OCI-LY1 (cell line): ENCODE results near the gene ALPK1.

Experiments
- H2AFZ ChIP-seq: fragments of 200-600 bp; sonication (generic), shearing (Covaris generic); 2 replicates; pipeline ENCODE4 v1.6.0; 2014; ENCODE audit warnings: antibody characterized with exemption, mild to moderate bottlenecking, low read length
- H3F3A ChIP-seq: fragments of 200-600 bp; sonication (generic), shearing (Covaris generic); 2 replicates; pipeline ENCODE4 v1.6.0; 2014; ENCODE audit warnings: mild to moderate bottlenecking, antibody characterized with exemption, low read length, moderate library complexity; ENCODE audit not compliant: insufficient read depth
- H3K27ac ChIP-seq: fragments of 200-600 bp; sonication (generic); 2 replicates; pipeline ENCODE4 v1.5.1; 2014; ENCODE audit warnings: low read length, mixed run types, mild to moderate bottlenecking, low read depth; ENCODE audit not compliant: poor library complexity, severe bottlenecking
- H3K27me3 ChIP-seq: fragments of 200-600 bp; sonication (generic); 2 replicates; pipeline ENCODE4 v1.6.0; 2014; ENCODE audit warnings: antibody characterized with exemption, mild to moderate bottlenecking, low read length, moderate library complexity; ENCODE audit not compliant: insufficient read depth
- H3K36me3 ChIP-seq: fragments of 200-600 bp; sonication (generic); 2 replicates; pipeline ENCODE4 v1.6.1; 2014; ENCODE audit warnings: mild to moderate bottlenecking, antibody characterized with exemption, low read length, moderate library complexity, mixed read lengths; ENCODE audit not compliant: insufficient read depth
- H3K4me1 ChIP-seq: fragments of 200-600 bp; sonication (generic); 2 replicates; pipeline ENCODE4 v1.5.1; 2014; ENCODE audit warnings: mild to moderate bottlenecking, low read length, moderate library complexity; ENCODE audit not compliant: insufficient read depth, severe bottlenecking
- H3K4me2 ChIP-seq: fragments of 200-600 bp; sonication (generic), shearing (Covaris generic); 2 replicates; pipeline ENCODE4 v1.6.1; 2014; ENCODE audit warnings: low read length
- H3K4me3 ChIP-seq: fragments of 200-600 bp; sonication (generic); 2 replicates; pipeline ENCODE4 v1.5.1; 2014; ENCODE audit warnings: low read length, low read depth, mild to moderate bottlenecking, mixed read lengths; ENCODE audit not compliant: poor library complexity, severe bottlenecking
- H3K79me2 ChIP-seq: fragments of 200-600 bp; shearing (Covaris generic); 2 replicates; pipeline ENCODE4 v1.6.1; 2016; ENCODE audit warnings: mixed run types, low read length, mixed read lengths; ENCODE audit not compliant: insufficient read depth
- H3K9ac ChIP-seq: fragments of 200-600 bp; sonication (generic), shearing (Covaris generic); 2 replicates; pipeline ENCODE4 v1.6.1; 2014; ENCODE audit warnings: mild to moderate bottlenecking, low read length, mixed read lengths
- H3K9me2 ChIP-seq: fragments of 200-600 bp; sonication (generic), shearing (Covaris generic); 2 replicates; pipeline ENCODE4 v1.6.1; 2014; ENCODE audit warnings: low read depth, mild to moderate bottlenecking, low read length, mixed read lengths
- H3K9me3 ChIP-seq: fragments of 200-600 bp; shearing (Covaris generic); 2 replicates; pipeline ENCODE4 v1.6.1; 2014; ENCODE audit warnings: low read length, mixed read lengths
- H4K20me1 ChIP-seq: fragments of 200-600 bp; sonication (generic), shearing (Covaris generic); 2 replicates; pipeline ENCODE4 v1.6.0; 2016; ENCODE audit warnings: mild to moderate bottlenecking, low read length; ENCODE audit not compliant: insufficient read depth
- EZH2 ChIP-seq: fragments of 200-600 bp; sonication (generic), shearing (Covaris generic); IDR thresholded peaks from 2 replicates; pipeline ENCODE4 v1.8.0; 2017; ENCODE audit warnings: borderline replicate concordance, mixed run types, mild to moderate bottlenecking, antibody characterized with exemption, low read length, moderate library complexity, mixed read lengths
- TF ChIP-seq, protein P1 (sequence below): fragments of 200-600 bp; sonication (generic), shearing (Covaris generic); IDR thresholded peaks from 2 replicates; pipeline ENCODE4 v1.5.1; 2017; ENCODE audit warnings: mild to moderate bottlenecking, antibody characterized with exemption, low read length, moderate library complexity, mixed read lengths

ALPK1 gene

DNA sequence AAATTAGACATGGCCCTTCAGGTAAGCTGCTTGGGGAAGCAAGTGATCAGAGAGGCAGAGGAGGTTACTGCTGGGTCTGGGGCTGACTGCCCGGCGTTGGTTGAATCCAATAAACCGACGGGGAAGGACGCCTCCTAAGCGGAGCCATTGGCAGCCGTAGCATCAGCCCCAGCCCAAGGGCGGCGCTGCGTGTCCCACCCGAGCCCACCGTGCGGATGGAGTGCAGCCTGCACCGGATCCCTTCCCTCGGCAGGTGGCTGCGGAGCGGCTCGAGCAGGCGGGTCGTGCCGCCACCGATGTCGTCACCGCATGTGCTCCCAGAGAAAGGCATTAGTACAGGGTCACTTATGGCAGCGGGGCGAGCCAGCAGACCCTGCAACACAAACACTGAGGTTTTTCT lies 82.1 kb downstream of the ALPK1 start:
- no peaks in the 10 kb centered on the region for H3K9me2 ChIP-seq
- TF ChIP-seq, protein P1, sequence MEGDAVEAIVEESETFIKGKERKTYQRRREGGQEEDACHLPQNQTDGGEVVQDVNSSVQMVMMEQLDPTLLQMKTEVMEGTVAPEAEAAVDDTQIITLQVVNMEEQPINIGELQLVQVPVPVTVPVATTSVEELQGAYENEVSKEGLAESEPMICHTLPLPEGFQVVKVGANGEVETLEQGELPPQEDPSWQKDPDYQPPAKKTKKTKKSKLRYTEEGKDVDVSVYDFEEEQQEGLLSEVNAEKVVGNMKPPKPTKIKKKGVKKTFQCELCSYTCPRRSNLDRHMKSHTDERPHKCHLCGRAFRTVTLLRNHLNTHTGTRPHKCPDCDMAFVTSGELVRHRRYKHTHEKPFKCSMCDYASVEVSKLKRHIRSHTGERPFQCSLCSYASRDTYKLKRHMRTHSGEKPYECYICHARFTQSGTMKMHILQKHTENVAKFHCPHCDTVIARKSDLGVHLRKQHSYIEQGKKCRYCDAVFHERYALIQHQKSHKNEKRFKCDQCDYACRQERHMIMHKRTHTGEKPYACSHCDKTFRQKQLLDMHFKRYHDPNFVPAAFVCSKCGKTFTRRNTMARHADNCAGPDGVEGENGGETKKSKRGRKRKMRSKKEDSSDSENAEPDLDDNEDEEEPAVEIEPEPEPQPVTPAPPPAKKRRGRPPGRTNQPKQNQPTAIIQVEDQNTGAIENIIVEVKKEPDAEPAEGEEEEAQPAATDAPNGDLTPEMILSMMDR, result no peak
- TF ChIP-seq EZH2, result no peak
- H3K4me3 ChIP-seq, result no peak overlapping the region
- H2AFZ ChIP-seq, result no peak overlapping the region
- no peak overlapping the region for H3K27ac ChIP-seq
- no peaks in the 10 kb centered on the region for H3K9me3 ChIP-seq
- H4K20me1 ChIP-seq, result no peaks in the 10 kb centered on the region
- no peaks in the 10 kb centered on the region for H3F3A ChIP-seq
- no peaks in the 10 kb centered on the region for H3K36me3 ChIP-seq
- no peak overlapping the region for H3K9ac ChIP-seq
- no peaks in the 10 kb centered on the region for H3K4me1 ChIP-seq
- H3K27me3 ChIP-seq, result no peaks in the 10 kb centered on the region
- no peaks in the 10 kb centered on the region for H3K79me2 ChIP-seq
- H3K4me2 ChIP-seq, result no peak overlapping the region

DNA sequence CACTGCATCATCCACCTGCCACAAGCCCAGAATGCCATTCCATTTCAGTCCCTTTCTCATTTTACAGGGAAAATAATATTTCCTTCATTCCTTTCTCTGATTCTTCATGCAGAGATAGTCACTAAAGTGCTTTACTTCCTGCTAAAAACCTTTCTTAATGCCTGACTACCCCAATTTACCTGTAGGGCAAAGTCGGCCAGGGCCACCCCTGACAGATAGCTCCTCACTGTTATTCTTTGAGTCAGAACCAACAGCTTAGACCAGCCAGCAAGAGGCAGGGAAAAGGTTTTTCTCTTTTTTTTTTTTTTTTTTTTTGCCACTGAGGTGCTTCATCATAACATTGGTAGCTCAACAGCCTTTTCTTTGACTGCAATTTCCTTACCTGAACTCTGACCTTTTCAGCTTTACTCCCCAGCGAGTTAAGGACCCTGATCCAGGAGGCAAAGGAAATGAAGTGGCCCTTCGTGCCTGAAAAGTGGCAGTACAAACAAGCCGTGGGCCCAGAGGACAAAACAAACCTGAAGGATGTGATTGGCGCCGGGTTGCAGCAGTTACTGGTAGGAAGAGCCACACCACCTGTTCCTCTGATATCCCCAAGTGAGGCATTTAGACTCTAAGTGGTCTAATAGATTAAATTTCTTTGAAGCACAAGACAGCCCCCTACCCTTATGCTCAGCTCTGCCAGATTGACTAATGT lies 85.0 kb downstream of the ALPK1 start:
- TF ChIP-seq, protein P1, result no peak
- TF ChIP-seq EZH2, result no peak
- H3K27me3 ChIP-seq, result no peaks in the 10 kb centered on the region
- no peak overlapping the region for H3K9ac ChIP-seq
- H3K9me3 ChIP-seq, result no peaks in the 10 kb centered on the region
- no peaks in the 10 kb centered on the region for H4K20me1 ChIP-seq
- H3K4me3 ChIP-seq, result no peak overlapping the region
- no peaks in the 10 kb centered on the region for H3K4me1 ChIP-seq
- H3K27ac ChIP-seq, result no peak overlapping the region
- no peak overlapping the region for H2AFZ ChIP-seq
- no peaks in the 10 kb centered on the region for H3F3A ChIP-seq
- H3K79me2 ChIP-seq, result no peaks in the 10 kb centered on the region
- no peaks in the 10 kb centered on the region for H3K36me3 ChIP-seq
- H3K4me2 ChIP-seq, result no peak overlapping the region
- no peaks in the 10 kb centered on the region for H3K9me2 ChIP-seq

DNA sequence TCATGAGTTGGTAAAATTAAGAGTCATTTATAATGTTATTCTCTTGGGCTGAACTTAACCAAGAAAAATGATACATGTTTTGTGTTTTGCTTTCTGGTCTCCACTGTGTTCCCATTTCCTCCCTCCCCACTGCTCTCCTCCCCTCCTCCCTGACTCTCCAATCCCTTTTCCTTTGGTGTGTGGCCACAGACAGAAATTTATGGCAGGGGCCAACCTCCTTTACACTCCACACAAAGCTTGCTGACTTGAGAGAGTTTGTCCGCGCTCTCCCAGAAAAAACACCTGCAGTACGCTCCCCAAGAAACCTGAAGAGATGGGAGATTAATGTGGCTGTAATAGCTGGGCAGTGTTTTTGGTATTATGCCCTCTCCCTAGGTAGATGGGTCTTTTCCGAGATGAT lies 88.9 kb downstream of the ALPK1 start:
- H2AFZ ChIP-seq, result no peak overlapping the region
- no peak overlapping the region for H3K27ac ChIP-seq
- no peaks in the 10 kb centered on the region for H3K9me2 ChIP-seq
- H3F3A ChIP-seq, result no peaks in the 10 kb centered on the region
- no peaks in the 10 kb centered on the region for H3K4me1 ChIP-seq
- H3K9ac ChIP-seq, result no peak overlapping the region
- H3K4me3 ChIP-seq, result no peak overlapping the region
- TF ChIP-seq, protein P1, result no peak
- TF ChIP-seq EZH2, result no peak
- no peaks in the 10 kb centered on the region for H3K9me3 ChIP-seq
- H3K4me2 ChIP-seq, result no peak overlapping the region
- no peaks in the 10 kb centered on the region for H3K36me3 ChIP-seq
- no peaks in the 10 kb centered on the region for H4K20me1 ChIP-seq
- no peaks in the 10 kb centered on the region for H3K79me2 ChIP-seq
- H3K27me3 ChIP-seq, result no peaks in the 10 kb centered on the region
